GM12878 (cell line): Measurements from ENCODE around the gene PTGFRN. TPM values are rescaled to one million over a fixed set of nuclear protein-coding genes. Genes with fewer than 3 reads are reported as not detected.

Experiments
- ATAC-seq: fragments of 200-7000 bp; cut with Tn5 transposase; 3 replicates; pipeline ENCODE4 v1.9.1; 2020; ENCODE audit warnings: mild to moderate bottlenecking, moderate library complexity
- BruUV-seq: library from RNA; stranded (reverse); fragments of 400-500 nt; replicated peaks from 2 replicates; lab custom pipeline; 2021; lab: Mats Ljungman, UMichigan
- CTCF ChIA-PET: fragments of 300-600 bp; sonication (Branson Sonifier 250); formaldehyde crosslinking; extraction: SDS; loops from one replicate; lab custom pipeline; 2021; ENCODE audit warnings: inconsistent platforms; lab: Yijun Ruan, JAX
- POLR2A ChIA-PET: fragments of 350-600 bp; formaldehyde crosslinking; extraction: SDS; loops from one replicate; lab custom pipeline; 2021; ENCODE audit warnings: inconsistent platforms; lab: Charles Lee
- RAD21 ChIA-PET: fragments of 300-600 bp; sonication (Branson Sonifier 250); formaldehyde crosslinking; loops from one replicate; lab custom pipeline; 2023; ENCODE audit warnings: antibody characterized with exemption; ENCODE audit not compliant: unreplicated experiment; lab: Charles Lee
- SMC1A ChIA-PET: fragments of 300-600 bp; sonication (Branson Sonifier 250); formaldehyde crosslinking; loops from one replicate; lab custom pipeline; 2023; ENCODE audit not compliant: unreplicated experiment, uncharacterized antibody; lab: Charles Lee
- DNase-seq: peaks from one replicate; pipeline ENCODE4 v3.0.0-alpha.2; 2011; ENCODE audit warnings: low read depth, low spot score
- FAIRE-seq: peaks from 3 replicates; lab custom pipeline; 2011; peaks lifted over from hg19 to GRCh38; lab: Jason Lieb, UNC
- H2AFZ ChIP-seq: 2 replicates; pipeline ENCODE4 v1.6.0; 2011; ENCODE audit warnings: low read depth, low read length, control low read depth; ENCODE audit not compliant: control insufficient read depth
- H3K27ac ChIP-seq: 2 replicates; pipeline ENCODE4 v1.5.1; 2011; ENCODE audit warnings: control low read depth; ENCODE audit not compliant: control insufficient read depth, insufficient read depth
- H3K27me3 ChIP-seq, 2 experiments: replicated peaks in 1 of 2; 2 replicates each; pipeline versions ENCODE4 v1.6.0 to v1.6.1; 2011; ENCODE audit warnings: low read length in 1 of 2; ENCODE audit not compliant: control insufficient read depth in 2 of 2, insufficient read depth in 2 of 2
- H3K36me3 ChIP-seq, 2 experiments: 2 replicates each; pipeline ENCODE4 v1.5.1; 2011; ENCODE audit warnings: low read length in 1 of 2; ENCODE audit not compliant: control insufficient read depth in 2 of 2, insufficient read depth in 2 of 2
- H3K4me1 ChIP-seq: 2 replicates; pipeline ENCODE4 v1.6.1; 2011; ENCODE audit warnings: mild to moderate bottlenecking, low read length, moderate library complexity, mixed read lengths; ENCODE audit not compliant: control insufficient read depth, insufficient read depth
- H3K4me2 ChIP-seq: 2 replicates; pipeline ENCODE4 v1.6.0; 2011; ENCODE audit warnings: control low read depth; ENCODE audit not compliant: control insufficient read depth, insufficient read depth
- H3K4me3 ChIP-seq: fragments of 200-600 bp; sonication (generic); 2 replicates; pipeline ENCODE4 v1.5.1; 2016
- H3K79me2 ChIP-seq: 2 replicates; pipeline ENCODE4 v1.6.0; 2011; ENCODE audit warnings: low read length; ENCODE audit not compliant: control insufficient read depth, insufficient read depth
- H3K9ac ChIP-seq: 2 replicates; pipeline ENCODE4 v1.8.0; 2011; ENCODE audit warnings: low read length, control low read depth, mixed read lengths; ENCODE audit not compliant: control insufficient read depth, insufficient read depth
- H3K9me3 ChIP-seq: replicated peaks from 3 replicates; pipeline ENCODE4 v1.5.1; 2011; ENCODE audit warnings: mild to moderate bottlenecking, low read length; ENCODE audit not compliant: control insufficient read depth, insufficient read depth
- H4K20me1 ChIP-seq: 2 replicates; pipeline ENCODE4 v1.6.0; 2011; ENCODE audit not compliant: control insufficient read depth, insufficient read depth
- BRCA1 ChIP-seq: IDR thresholded peaks from 2 replicates; pipeline ENCODE4 v1.6.1; 2011; ENCODE audit warnings: low read depth, low read length, improper control_type of control experiment
- EGR1 ChIP-seq, 2 experiments: IDR thresholded peaks; 1 replicate in 1 of 2; 2 replicates in 1 of 2; pipeline ENCODE4 v1.6.1; 2011 to 2012; ENCODE audit warnings: low read depth in 2 of 2, low read length in 2 of 2, borderline replicate concordance in 1 of 2, mild to moderate bottlenecking in 1 of 2, moderate library complexity in 1 of 2
- KDM1A ChIP-seq: fragments of 200-600 bp; sonication (generic); IDR thresholded peaks from 2 replicates; pipeline ENCODE4 v1.6.1; 2016; ENCODE audit warnings: borderline replicate concordance
- MXI1 ChIP-seq: fragments of 150-350 bp; IDR thresholded peaks from 2 replicates; pipeline ENCODE4 v1.6.1; 2011; ENCODE audit warnings: low read depth, mild to moderate bottlenecking, inconsistent platforms, low read length, improper control_type of control experiment
- MYC ChIP-seq: IDR thresholded peaks from 2 replicates; pipeline ENCODE4 v1.6.1; 2011; ENCODE audit warnings: mild to moderate bottlenecking, low read length, moderate library complexity, inconsistent platforms; ENCODE audit not compliant: insufficient read depth, insufficient replicate concordance, insufficient read length, severe bottlenecking
- NFYB ChIP-seq: IDR thresholded peaks from 2 replicates; pipeline ENCODE4 v1.6.1; 2011; ENCODE audit warnings: low read depth, mild to moderate bottlenecking, low read length, improper control_type of control experiment, moderate library complexity; ENCODE audit not compliant: insufficient read depth
- POLR2A ChIP-seq: IDR thresholded peaks from 2 replicates; pipeline ENCODE4 v1.6.1; 2011; ENCODE audit warnings: low read depth, mild to moderate bottlenecking, low read length
- RCOR1 ChIP-seq: conservative IDR thresholded peaks from 2 replicates; pipeline ENCODE4 v1.6.1; 2012; ENCODE audit warnings: low read depth, low read length, improper control_type of control experiment
- RELA ChIP-seq: fragments of 450-650 bp; IDR thresholded peaks from 2 replicates; pipeline ENCODE4 v1.8.0; 2014; ENCODE audit warnings: borderline replicate concordance; ENCODE audit not compliant: partially characterized antibody
- WRNIP1 ChIP-seq: IDR thresholded peaks from 2 replicates; pipeline ENCODE4 v1.6.1; 2011; ENCODE audit warnings: low read depth, low read length, improper control_type of control experiment, borderline replicate concordance
- ZNF384 ChIP-seq: IDR thresholded peaks from 2 replicates; pipeline ENCODE4 v1.6.1; 2012; ENCODE audit warnings: low read depth, mild to moderate bottlenecking, low read length, improper control_type of control experiment, borderline replicate concordance
- WGBS: methylation state at CpG from one replicate; pipeline ENCODE4 v1.1.6; 2016; ENCODE audit warnings: low lambda C conversion rate; ENCODE audit not compliant: insufficient replicate concordance, insufficient coverage; ENCODE audit errors: missing lambda C conversion rate; 5-methylcytosine and 5-hydroxymethylcytosine counted together
- in situ Hi-C: fragments of 300-500 bp; cut with MboI; formaldehyde crosslinking; loops from 9 replicates; pipeline ENCODE4 v1.14.3; 2018; ENCODE audit warnings: mixed read lengths
- intact Hi-C: fragments of 100-400 bp; cut with micrococcal nuclease; formaldehyde crosslinking; loops from one replicate; pipeline ENCODE4 v1.14.2; 2022; ENCODE audit not compliant: unreplicated experiment
- polyA plus RNA-seq, 11 experiments: library from polyadenylated mRNA; depleted of rRNA in 4 of 11; unstranded in 6 of 11; stranded (reverse) in 5 of 11; fragments of >200 nt; fragmentation: Nextera tagmentation in 4 of 11; fragmentation: Illumina TruSeq in 1 of 11; extraction: Ambion mirVana in 4 of 11; extraction: Trizol in 1 of 11; gene quantifications; 1 replicate in 1 of 11; 2 replicates in 10 of 11; pipeline versions ENCODE4 v1.2.1 to v1.2.3, GENCODE V29; 2011 to 2016; ENCODE audit warnings: inconsistent platforms in 2 of 11, missing spikeins in 2 of 11, low read depth in 1 of 11
- total RNA-seq, 4 experiments: library from RNA; depleted of rRNA in 3 of 4; stranded (reverse); fragments of >200 nt in 3 of 4; fragmentation: Illumina TruSeq in 1 of 4; extraction: Trizol in 1 of 4; gene quantifications; 2 replicates each; pipeline versions ENCODE4 v1.2.1 to v1.2.3, GENCODE V29; 2013 to 2021
- TF ChIP-seq, protein P1 (sequence below): IDR thresholded peaks from 2 replicates; pipeline ENCODE4 v1.6.1; 2011; ENCODE audit warnings: low read depth, low read length, improper control_type of control experiment, borderline replicate concordance
- TF ChIP-seq, protein P2 (sequence below): IDR thresholded peaks from 2 replicates; pipeline ENCODE4 v1.6.1; 2012; ENCODE audit warnings: low read depth, low read length, improper control_type of control experiment
- TF ChIP-seq, protein P3 (sequence below): IDR thresholded peaks from 2 replicates; pipeline ENCODE4 v1.6.1; 2011; ENCODE audit warnings: low read depth, mild to moderate bottlenecking, low read length, moderate library complexity, borderline replicate concordance; ENCODE audit errors: extremely low read depth
- TF ChIP-seq, protein P4 (sequence below): fragments of 450-650 bp; IDR thresholded peaks from 2 replicates; pipeline ENCODE4 v1.6.1; 2017; ENCODE audit warnings: mild to moderate bottlenecking, moderate library complexity

Gene PTGFRN
- total and polyA plus RNA-seq, 10 of the 15 experiments (the other 5 are each of a cell fraction or from before 2014, with no cell fraction given) = 2.7 to 8.3 (median 5.1) TPM

DNA sequence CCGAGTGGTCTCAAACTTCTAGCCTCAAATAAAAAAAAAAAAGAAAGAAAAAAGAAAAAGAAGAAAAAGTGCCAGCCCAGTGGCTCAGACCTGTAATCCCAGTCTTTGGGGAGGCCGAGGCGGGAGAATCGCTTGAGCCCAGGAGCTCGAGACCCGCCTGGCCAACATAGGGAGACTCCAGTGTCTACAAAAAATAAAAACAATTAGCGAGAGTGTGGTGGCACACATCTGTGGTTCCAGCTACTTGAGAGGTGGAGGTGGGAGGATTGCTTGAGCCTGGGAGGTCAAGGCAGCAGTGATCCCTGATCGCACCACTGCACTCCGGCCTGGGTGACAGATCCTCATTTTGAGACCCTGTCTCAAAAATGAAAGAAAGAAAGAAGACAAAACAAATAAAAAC is 1.4 kb upstream of the PTGFRN start:
- in situ Hi-C loops (no loop called here), intact Hi-C loops (no loop called here)
- ChIA-PET CTCF (no interaction called here), POLR2A (interaction anchor here (0.9 to 1.0 kb wide), 2 partner anchors 29 to 45 kb away, joined by 4 read pairs; no protein-coding TSS in a partner anchor), RAD21 (interaction anchor here (0.8 kb wide), 1 partner anchor 171 kb away, joined by 3 read pairs; no protein-coding TSS in a partner anchor), SMC1A (interaction anchor here (1.0 kb wide), 1 partner anchor 27 kb away, joined by 3 read pairs; no protein-coding TSS in a partner anchor)
- H3K9me3 ChIP-seq = no peaks in the 10 kb centered on the region
- no peak overlapping the region for H3K27ac ChIP-seq
- ATAC-seq (no peak), DNase-seq (no peak)
- H3K79me2 ChIP-seq = no peaks in the 10 kb centered on the region
- H2AFZ ChIP-seq = no peak overlapping the region
- H4K20me1 ChIP-seq = no peaks in the 10 kb centered on the region
- H3K4me1 ChIP-seq = no peaks in the 10 kb centered on the region
- H3K4me2 ChIP-seq = no peak overlapping the region
- H3K36me3 ChIP-seq = no peaks in the 10 kb centered on the region
- H3K27me3 ChIP-seq = peaks cover 0 to 13% of the 10 kb centered on the region in 2 experiments; a peak in 2 of 4 replicates
- no peak overlapping the region for H3K9ac ChIP-seq
- BruUV-seq = no TSS peak
- 55% methylated on average over 9 of the region's 9 CpGs for WGBS
- TF ChIP-seq KDM1A = no peak
- no peak for TF ChIP-seq BRCA1
- TF ChIP-seq, protein P1, sequence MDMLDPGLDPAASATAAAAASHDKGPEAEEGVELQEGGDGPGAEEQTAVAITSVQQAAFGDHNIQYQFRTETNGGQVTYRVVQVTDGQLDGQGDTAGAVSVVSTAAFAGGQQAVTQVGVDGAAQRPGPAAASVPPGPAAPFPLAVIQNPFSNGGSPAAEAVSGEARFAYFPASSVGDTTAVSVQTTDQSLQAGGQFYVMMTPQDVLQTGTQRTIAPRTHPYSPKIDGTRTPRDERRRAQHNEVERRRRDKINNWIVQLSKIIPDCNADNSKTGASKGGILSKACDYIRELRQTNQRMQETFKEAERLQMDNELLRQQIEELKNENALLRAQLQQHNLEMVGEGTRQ = no peak
- TF ChIP-seq WRNIP1 = no peak
- TF ChIP-seq, protein P2, sequence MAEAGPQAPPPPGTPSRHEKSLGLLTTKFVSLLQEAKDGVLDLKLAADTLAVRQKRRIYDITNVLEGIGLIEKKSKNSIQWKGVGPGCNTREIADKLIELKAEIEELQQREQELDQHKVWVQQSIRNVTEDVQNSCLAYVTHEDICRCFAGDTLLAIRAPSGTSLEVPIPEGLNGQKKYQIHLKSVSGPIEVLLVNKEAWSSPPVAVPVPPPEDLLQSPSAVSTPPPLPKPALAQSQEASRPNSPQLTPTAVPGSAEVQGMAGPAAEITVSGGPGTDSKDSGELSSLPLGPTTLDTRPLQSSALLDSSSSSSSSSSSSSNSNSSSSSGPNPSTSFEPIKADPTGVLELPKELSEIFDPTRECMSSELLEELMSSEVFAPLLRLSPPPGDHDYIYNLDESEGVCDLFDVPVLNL = no peak
- TF ChIP-seq RCOR1 = no peak
- no peak for TF ChIP-seq RELA
- TF ChIP-seq EGR1 (IDR thresholded peaks at IDR 0.05; ENCODE audit: borderline replicate concordance in 1 of 2, low read depth in 2 of 2, low read length in 2 of 2) = no peak
- TF ChIP-seq MYC = no peak
- TF ChIP-seq, protein P3, sequence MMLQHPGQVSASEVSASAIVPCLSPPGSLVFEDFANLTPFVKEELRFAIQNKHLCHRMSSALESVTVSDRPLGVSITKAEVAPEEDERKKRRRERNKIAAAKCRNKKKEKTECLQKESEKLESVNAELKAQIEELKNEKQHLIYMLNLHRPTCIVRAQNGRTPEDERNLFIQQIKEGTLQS = no peak
- TF ChIP-seq, protein P4, sequence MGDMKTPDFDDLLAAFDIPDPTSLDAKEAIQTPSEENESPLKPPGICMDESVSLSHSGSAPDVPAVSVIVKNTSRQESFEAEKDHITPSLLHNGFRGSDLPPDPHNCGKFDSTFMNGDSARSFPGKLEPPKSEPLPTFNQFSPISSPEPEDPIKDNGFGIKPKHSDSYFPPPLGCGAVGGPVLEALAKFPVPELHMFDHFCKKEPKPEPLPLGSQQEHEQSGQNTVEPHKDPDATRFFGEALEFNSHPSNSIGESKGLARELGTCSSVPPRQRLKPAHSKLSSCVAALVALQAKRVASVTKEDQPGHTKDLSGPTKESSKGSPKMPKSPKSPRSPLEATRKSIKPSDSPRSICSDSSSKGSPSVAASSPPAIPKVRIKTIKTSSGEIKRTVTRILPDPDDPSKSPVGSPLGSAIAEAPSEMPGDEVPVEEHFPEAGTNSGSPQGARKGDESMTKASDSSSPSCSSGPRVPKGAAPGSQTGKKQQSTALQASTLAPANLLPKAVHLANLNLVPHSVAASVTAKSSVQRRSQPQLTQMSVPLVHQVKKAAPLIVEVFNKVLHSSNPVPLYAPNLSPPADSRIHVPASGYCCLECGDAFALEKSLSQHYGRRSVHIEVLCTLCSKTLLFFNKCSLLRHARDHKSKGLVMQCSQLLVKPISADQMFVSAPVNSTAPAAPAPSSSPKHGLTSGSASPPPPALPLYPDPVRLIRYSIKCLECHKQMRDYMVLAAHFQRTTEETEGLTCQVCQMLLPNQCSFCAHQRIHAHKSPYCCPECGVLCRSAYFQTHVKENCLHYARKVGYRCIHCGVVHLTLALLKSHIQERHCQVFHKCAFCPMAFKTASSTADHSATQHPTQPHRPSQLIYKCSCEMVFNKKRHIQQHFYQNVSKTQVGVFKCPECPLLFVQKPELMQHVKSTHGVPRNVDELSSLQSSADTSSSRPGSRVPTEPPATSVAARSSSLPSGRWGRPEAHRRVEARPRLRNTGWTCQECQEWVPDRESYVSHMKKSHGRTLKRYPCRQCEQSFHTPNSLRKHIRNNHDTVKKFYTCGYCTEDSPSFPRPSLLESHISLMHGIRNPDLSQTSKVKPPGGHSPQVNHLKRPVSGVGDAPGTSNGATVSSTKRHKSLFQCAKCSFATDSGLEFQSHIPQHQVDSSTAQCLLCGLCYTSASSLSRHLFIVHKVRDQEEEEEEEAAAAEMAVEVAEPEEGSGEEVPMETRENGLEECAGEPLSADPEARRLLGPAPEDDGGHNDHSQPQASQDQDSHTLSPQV = no peak
- no peak for TF ChIP-seq POLR2A
- TF ChIP-seq MXI1 = no peak
- no peak for TF ChIP-seq ZNF384
- no peak for TF ChIP-seq NFYB
- TF ChIP-seq, all 136 proteins: peak for 0
- H3K4me3 ChIP-seq = no peak overlapping the region
- no peak for FAIRE-seq
